ENCODE results near the gene DOCK3.
"Not testable (repeated sequence)": the region's sequence is repeated elsewhere in the genome, so short reads cannot be mapped to it uniquely, and the experiment has no call there.

DNA sequence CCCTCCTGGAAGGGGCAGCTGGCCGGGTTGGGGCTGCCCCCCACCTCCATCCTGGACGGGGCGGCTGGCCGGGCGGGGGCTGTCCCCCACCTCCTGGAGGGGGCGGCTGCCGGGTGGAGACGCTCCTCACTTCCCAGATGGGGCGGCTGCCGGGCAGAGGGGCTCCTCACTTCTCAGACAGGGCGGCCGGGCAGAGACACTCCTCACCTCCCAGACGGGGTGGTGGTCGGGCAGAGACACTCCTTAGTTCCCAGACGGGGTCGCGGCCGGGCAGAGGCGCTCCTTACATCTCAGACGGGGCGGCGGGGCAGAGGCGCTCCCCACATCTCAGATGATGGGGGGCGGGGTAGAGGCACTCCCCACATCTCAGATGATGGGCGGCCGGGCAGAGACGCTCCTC is 129.1 kb downstream of the DOCK3 start:
- not testable (repeated sequence) for TF ChIP-seq EZH2 (IDR thresholded peaks at IDR 0.05); POLR2AphosphoS5 (IDR thresholded peaks at IDR 0.05; ENCODE audit: borderline replicate concordance, low read depth, low read length)
